H1 (cell line): ENCODE measurements around the gene RAB11FIP3. TPM values are rescaled to one million over a fixed set of nuclear protein-coding genes. Genes with fewer than 3 reads are reported as not detected.

Experiments
- CTCF ChIA-PET: fragments of 300-600 bp; sonication (Branson Sonifier 250); formaldehyde crosslinking; loops from one replicate; lab custom pipeline; 2021; ENCODE audit not compliant: partially characterized antibody; lab: Charles Lee
- POLR2A ChIA-PET: fragments of 300-600 bp; sonication (Branson Sonifier 250); formaldehyde crosslinking; loops from one replicate; lab custom pipeline; 2021; ENCODE audit warnings: inconsistent platforms; ENCODE audit not compliant: partially characterized antibody; lab: Charles Lee
- DNase-seq, 2 experiments: peaks; one replicate each; pipeline versions ENCODE4 v3.0.0 to v3.0.0-alpha.2; 2010 to 2022; ENCODE audit warnings: low spot score in 2 of 2, low read depth in 1 of 2, mixed read lengths in 1 of 2
- FAIRE-seq: peaks from 2 replicates; lab custom pipeline; 2011; peaks lifted over from hg19 to GRCh38; lab: Jason Lieb, UNC
- H2AFZ ChIP-seq: 2 replicates; pipeline ENCODE4 v1.8.1; 2012; ENCODE audit warnings: low read length, inconsistent platforms
- H2AK5ac ChIP-seq: 2 replicates; pipeline ENCODE4 v1.6.1; 2013; ENCODE audit warnings: low read depth, low read length
- H2BK120ac ChIP-seq: replicated peaks from 2 replicates; pipeline ENCODE3; 2013; ENCODE audit warnings: low read depth, low read length, inconsistent platforms
- H2BK12ac ChIP-seq: 2 replicates; pipeline ENCODE4 v1.6.1; 2013; ENCODE audit warnings: low read depth, low read length
- H2BK15ac ChIP-seq: 2 replicates; pipeline ENCODE4 v1.6.1; 2013; ENCODE audit warnings: low read length
- H2BK20ac ChIP-seq: 2 replicates; pipeline ENCODE4 v1.6.1; 2013; ENCODE audit warnings: low read length
- H2BK5ac ChIP-seq: 2 replicates; pipeline ENCODE4 v1.6.1; 2013; ENCODE audit warnings: low read depth, low read length
- H3K14ac ChIP-seq: 2 replicates; pipeline ENCODE4 v1.6.1; 2013; ENCODE audit warnings: inconsistent platforms; ENCODE audit not compliant: insufficient read length
- H3K18ac ChIP-seq: 2 replicates; pipeline ENCODE4 v1.6.1; 2013; ENCODE audit warnings: low read length; ENCODE audit errors: extremely low read depth
- H3K23ac ChIP-seq: 2 replicates; pipeline ENCODE4 v1.6.1; 2013; ENCODE audit warnings: inconsistent platforms; ENCODE audit not compliant: insufficient read length
- H3K23me2 ChIP-seq: 2 replicates; pipeline ENCODE4 v1.6.1; 2013; ENCODE audit warnings: low read depth, low read length
- H3K27ac ChIP-seq: 2 replicates; pipeline ENCODE4 v1.6.1; 2011; ENCODE audit warnings: low read depth, low read length, inconsistent platforms
- H3K27me3 ChIP-seq, 4 experiments: replicated peaks in 1 of 4; 1 replicate in 1 of 4; 2 replicates in 3 of 4; pipeline versions ENCODE4 v1.6.1 to v1.8.1; 2011 to 2013; ENCODE audit warnings: low read length in 3 of 4, mild to moderate bottlenecking in 3 of 4, inconsistent platforms in 2 of 4, mixed read lengths in 2 of 4, moderate library complexity in 1 of 4; ENCODE audit not compliant: control insufficient read depth in 3 of 4, insufficient read depth in 3 of 4; ENCODE audit errors: extremely low read depth in 1 of 4
- H3K36me3 ChIP-seq, 4 experiments: 2 replicates each; pipeline versions ENCODE4 v1.6.1 to v1.8.1; 2011 to 2013; ENCODE audit warnings: mild to moderate bottlenecking in 4 of 4, low read length in 3 of 4, moderate library complexity in 2 of 4, control low read depth in 1 of 4, inconsistent platforms in 1 of 4; ENCODE audit not compliant: insufficient read depth in 4 of 4, control insufficient read depth in 2 of 4
- H3K4ac ChIP-seq: replicated peaks from 2 replicates; pipeline ENCODE3; 2013; ENCODE audit warnings: low read length, low read depth, mixed read lengths, inconsistent platforms; ENCODE audit not compliant: insufficient read length
- H3K4me1 ChIP-seq, 4 experiments: replicated peaks in 1 of 4; 1 replicate in 1 of 4; 2 replicates in 3 of 4; pipeline versions ENCODE4 v1.6.1 to v1.8.1; 2011 to 2013; ENCODE audit warnings: low read length in 3 of 4, inconsistent platforms in 2 of 4, mixed read lengths in 1 of 4; ENCODE audit not compliant: insufficient read depth in 4 of 4, control insufficient read depth in 3 of 4
- H3K4me2 ChIP-seq, 2 experiments: 2 replicates each; pipeline versions ENCODE4 v1.6.1 to v1.8.1; 2011 to 2013; ENCODE audit warnings: low read depth in 2 of 2, low read length in 2 of 2, control low read depth in 1 of 2, inconsistent platforms in 1 of 2, mild to moderate bottlenecking in 1 of 2; ENCODE audit not compliant: insufficient read depth in 1 of 2
- H3K4me3 ChIP-seq, 4 experiments: fragments of 200-600, 300-600 bp in 1 of 4; sonication (generic), shearing (Covaris generic), sonication (Bioruptor Twin) in 1 of 4; 2 replicates each; pipeline versions ENCODE4 v1.5.1 to v1.8.1; 2011 to 2016; ENCODE audit warnings: low read length in 4 of 4, low read depth in 3 of 4, control low read depth in 2 of 4, inconsistent platforms in 2 of 4, mild to moderate bottlenecking in 2 of 4, mixed read lengths in 1 of 4, moderate library complexity in 1 of 4; ENCODE audit not compliant: insufficient read depth in 2 of 4; ENCODE audit errors: extremely low read depth in 1 of 4
- H3K56ac ChIP-seq: replicated peaks from 2 replicates; pipeline ENCODE3; 2013; ENCODE audit warnings: low read depth, mild to moderate bottlenecking, mixed read lengths, low read length, inconsistent platforms; ENCODE audit not compliant: insufficient read length
- H3K79me1 ChIP-seq: 2 replicates; pipeline ENCODE4 v1.6.1; 2013; ENCODE audit warnings: low read depth, low read length, control low read depth
- H3K79me2 ChIP-seq, 2 experiments: 2 replicates each; pipeline versions ENCODE4 v1.6.1 to v1.8.1; 2012 to 2013; ENCODE audit warnings: low read length in 2 of 2, mild to moderate bottlenecking in 2 of 2, inconsistent platforms in 1 of 2; ENCODE audit not compliant: insufficient read depth in 2 of 2, control insufficient read depth in 1 of 2
- H3K9ac ChIP-seq, 4 experiments: replicated peaks in 1 of 4; 1 replicate in 1 of 4; 2 replicates in 3 of 4; pipeline versions ENCODE4 v1.6.1 to v1.8.1; 2011 to 2013; ENCODE audit warnings: low read depth in 3 of 4, low read length in 3 of 4, control low read depth in 2 of 4, mild to moderate bottlenecking in 2 of 4, moderate library complexity in 2 of 4, inconsistent platforms in 1 of 4; ENCODE audit errors: extremely low read depth in 1 of 4
- H3K9me3 ChIP-seq, 2 experiments: 2 replicates each; pipeline versions ENCODE4 v1.6.1 to v1.8.1; 2012 to 2013; ENCODE audit warnings: mild to moderate bottlenecking in 2 of 2, moderate library complexity in 2 of 2, control low read depth in 1 of 2, inconsistent platforms in 1 of 2, low read depth in 1 of 2, low read length in 1 of 2, mixed read lengths in 1 of 2; ENCODE audit not compliant: insufficient read depth in 2 of 2
- H4K20me1 ChIP-seq, 2 experiments: replicated peaks in 1 of 2; 2 replicates each; pipeline versions ENCODE3 to v1.8.1; 2011 to 2013; ENCODE audit warnings: inconsistent platforms in 2 of 2, low read length in 2 of 2, mild to moderate bottlenecking in 1 of 2; ENCODE audit not compliant: insufficient read depth in 2 of 2, control insufficient read depth in 1 of 2
- H4K5ac ChIP-seq: 2 replicates; pipeline ENCODE4 v1.6.1; 2013; ENCODE audit warnings: low read length, low read depth, mixed read lengths, inconsistent platforms; ENCODE audit not compliant: insufficient read length
- H4K8ac ChIP-seq: 2 replicates; pipeline ENCODE4 v1.8.0; 2013; ENCODE audit warnings: mild to moderate bottlenecking, moderate library complexity, low read length, inconsistent platforms; ENCODE audit not compliant: insufficient read depth; ENCODE audit errors: extremely low read depth
- H4K91ac ChIP-seq: replicated peaks from 2 replicates; pipeline ENCODE3; 2013; ENCODE audit warnings: low read length, mixed read lengths, inconsistent platforms; ENCODE audit not compliant: insufficient read length
- BRCA1 ChIP-seq: IDR thresholded peaks from 2 replicates; pipeline ENCODE4 v1.6.1; 2012; ENCODE audit warnings: low read depth, low read length, improper control_type of control experiment
- CEBPB ChIP-seq: IDR thresholded peaks from 2 replicates; pipeline ENCODE4 v1.6.1; 2012; ENCODE audit warnings: low read depth, low read length
- CHD1 ChIP-seq: IDR thresholded peaks from 2 replicates; pipeline ENCODE4 v1.6.1; 2012; ENCODE audit warnings: low read depth, low read length, improper control_type of control experiment
- HDAC6 ChIP-seq: IDR thresholded peaks from one replicate; pipeline ENCODE4 v1.7.1; 2012; ENCODE audit warnings: low read depth, mild to moderate bottlenecking, inconsistent platforms, low read length, moderate library complexity
- KDM4A ChIP-seq: IDR thresholded peaks from one replicate; pipeline ENCODE4 v1.7.1; 2012; ENCODE audit warnings: low read depth, mild to moderate bottlenecking, moderate library complexity, low read length, inconsistent platforms; ENCODE audit not compliant: severe bottlenecking
- KDM5A ChIP-seq: fragments of 200-600 bp; IDR thresholded peaks from 2 replicates; pipeline ENCODE4 v1.7.1; 2012; ENCODE audit warnings: mild to moderate bottlenecking, low read length, inconsistent platforms, mixed read lengths
- POLR2AphosphoS5 ChIP-seq: IDR thresholded peaks from 2 replicates; pipeline ENCODE4 v1.6.1; 2011; ENCODE audit warnings: low read depth, low read length
- POU5F1 ChIP-seq: IDR thresholded peaks from 2 replicates; pipeline ENCODE4 v1.6.1; 2011; ENCODE audit warnings: low read depth, mild to moderate bottlenecking, low read length, moderate library complexity
- RXRA ChIP-seq: IDR thresholded peaks from 2 replicates; pipeline ENCODE4 v1.6.1; 2011; ENCODE audit warnings: low read depth, mild to moderate bottlenecking, low read length, moderate library complexity; ENCODE audit not compliant: insufficient read depth
- SP1 ChIP-seq: IDR thresholded peaks from 2 replicates; pipeline ENCODE4 v1.6.1; 2011; ENCODE audit warnings: low read depth, low read length
- SRF ChIP-seq: IDR thresholded peaks from 2 replicates; pipeline ENCODE4 v1.6.1; 2011; ENCODE audit warnings: mild to moderate bottlenecking, low read depth, low read length, moderate library complexity
- TBP ChIP-seq: IDR thresholded peaks from 2 replicates; pipeline ENCODE4 v1.6.1; 2011; ENCODE audit warnings: low read depth, low read length, improper control_type of control experiment
- WGBS, 2 experiments: shearing (Covaris generic) in 1 of 2; methylation state at CpG; one replicate each; pipeline versions ENCODE4 v1.1.6 to v1.1.7; 2013 to 2015; ENCODE audit warnings: low lambda C conversion rate in 2 of 2, mixed read lengths in 2 of 2, inconsistent platforms in 1 of 2, low coverage in 1 of 2, missing lambda C conversion rate in 1 of 2; ENCODE audit not compliant: insufficient replicate concordance in 2 of 2, insufficient coverage in 1 of 2, insufficient read length in 1 of 2; ENCODE audit errors: extremely low coverage in 1 of 2, missing lambda C conversion rate in 1 of 2; 5-methylcytosine and 5-hydroxymethylcytosine counted together
- polyA plus RNA-seq, 7 experiments: library from polyadenylated mRNA; depleted of rRNA in 3 of 7; stranded (reverse) in 5 of 7; unstranded in 2 of 7; fragments of >200 nt in 5 of 7; fragments of 200-250 nt in 2 of 7; gene quantifications; 1 replicate in 5 of 7; 2 replicates in 1 of 7; 4 replicates in 1 of 7; pipeline versions ENCODE4 v1.2.1 to v1.2.3, GENCODE V29; 2011 to 2013; ENCODE audit warnings: missing spikeins in 2 of 7, mixed read lengths in 2 of 7
- total RNA-seq: library from RNA; stranded (reverse); fragmentation: NEBNext Ultra II Directional; extraction: Animal tissue kit (Norgen Biotek cat#: 25700); gene quantifications from 2 replicates; pipeline ENCODE4 v1.2.1, GENCODE V29; 2021

RAB11FIP3 gene
- total and polyA plus RNA-seq, 2 of the 8 experiments (the other 6 are each of a cell fraction or from before 2014, with no cell fraction given) = 9.3 to 35.2 TPM

DNA sequence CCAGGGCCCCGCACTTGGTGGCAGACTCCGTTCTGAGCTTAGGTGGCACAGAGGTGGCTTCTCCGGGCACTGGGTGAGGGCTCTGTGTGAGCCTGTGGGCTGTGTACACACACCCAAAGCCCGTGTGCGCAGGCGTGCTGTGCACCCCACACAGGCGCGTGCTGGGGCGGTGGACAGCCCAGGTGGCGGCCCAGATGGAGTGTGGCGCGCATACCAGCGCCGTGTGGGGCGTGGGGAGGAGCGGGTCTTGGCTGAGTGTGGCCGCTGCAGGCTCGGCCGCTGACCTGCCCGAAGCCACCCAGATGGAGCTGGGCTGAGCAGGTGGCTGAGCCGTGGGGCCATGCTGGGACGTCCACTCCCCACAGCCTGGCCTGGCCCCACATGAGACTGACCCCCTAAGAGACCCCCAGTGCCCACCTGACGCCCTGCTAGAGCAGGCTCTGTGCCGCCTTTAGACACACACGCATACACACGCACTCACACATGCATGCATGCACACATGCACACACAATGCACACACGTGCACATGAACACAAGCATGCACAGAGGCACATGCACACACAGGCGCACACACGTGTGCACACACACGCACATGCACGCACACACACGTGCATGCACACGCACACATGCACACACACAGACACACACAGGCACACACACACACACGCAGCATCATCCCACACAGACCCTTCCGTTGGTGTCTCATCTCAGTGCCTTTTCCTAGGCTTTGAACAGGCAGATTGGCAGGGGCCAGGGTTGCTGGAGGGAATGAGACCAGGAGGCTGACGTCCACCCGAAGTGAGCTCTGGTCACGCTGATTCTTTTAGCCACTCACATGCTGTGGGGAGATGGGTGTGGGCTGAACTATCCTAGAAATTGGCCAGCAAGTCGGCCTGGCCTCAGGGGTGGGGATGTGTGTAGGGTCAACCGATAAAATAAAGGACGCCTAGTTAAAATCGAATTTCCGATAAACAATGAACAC lies 136.8 kb downstream of the RAB11FIP3 start:
- Histone ChIP-seq H3K23ac (no peak overlapping the region), H3K36me3 (no peaks in the 10 kb centered on the region; a peak in 1 of 8 replicates), H3K4me2 (no peak overlapping the region), H2BK120ac (no peak overlapping the region), H2BK20ac (no peak overlapping the region), H3K23me2 (peaks cover 9% of the 10 kb centered on the region), H3K18ac (no peak overlapping the region), H3K79me1 (no peaks in the 10 kb centered on the region; the same call in 1 of the 2 replicates), H3K56ac (no peak overlapping the region), H3K4me1 (peaks cover 0 to 27% (median 13%) of the 10 kb centered on the region in 4 experiments; a peak in 4 of 7 replicates), H3K27ac (no peak overlapping the region), H3K4me3 (no peak overlapping the region), H2AK5ac (peak overlapping the region; percentile 100), H3K9me3 (no peaks in the 10 kb centered on the region), H3K79me2 (no peaks in the 10 kb centered on the region), H2BK5ac (0 out of 2 replicates have a peak overlapping the region, but pooled peaks have one; percentile 30), H4K20me1 (peaks cover 0 to 3% of the 10 kb centered on the region in 2 experiments), H3K14ac (no peak overlapping the region), H4K91ac (peak overlapping the region; percentile 81), H3K27me3 (peaks cover 22 to 40% (median 32%) of the 10 kb centered on the region in 4 experiments; a peak in 6 of 7 replicates), H3K9ac (no peak overlapping the region; a peak in 1 of 7 replicates), H2BK12ac (peak overlapping the region; percentile 95; the same call in 1 of the 2 replicates), H4K5ac (no peak overlapping the region), H3K4ac (peak overlapping the region; percentile 78), H2AFZ (no peak overlapping the region), H2BK15ac (peak overlapping the region; percentile 98), H4K8ac (0 out of 2 replicates have a peak overlapping the region, but pooled peaks have one; percentile 14)
- ChIA-PET CTCF (interaction anchor here (0.7 to 1.4 kb wide), 4 partner anchors 23 to 170 kb away, joined by 3 read pairs; no protein-coding TSS in a partner anchor), POLR2A (interaction anchor here (1.5 kb wide), 1 partner anchor 23 kb away, joined by 3 read pairs; no protein-coding TSS in a partner anchor)
- DNase-seq = no peak
- FAIRE-seq = no peak
- 88% methylated on average over 43 of the region's 43 CpGs; no CpG with 5 or more reads in 1 of the 2 experiments for WGBS, 2 experiments
- no peak for TF ChIP-seq RXRA
- TF ChIP-seq KDM4A = no peak
- TF ChIP-seq CEBPB = no peak
- no peak for TF ChIP-seq HDAC6
- no peak for TF ChIP-seq SP1
- no peak for TF ChIP-seq TBP
- no peak for TF ChIP-seq CHD1
- no peak for TF ChIP-seq SRF
- TF ChIP-seq POLR2AphosphoS5 = no peak
- TF ChIP-seq POU5F1 = no peak
- no peak for TF ChIP-seq BRCA1
- no peak for TF ChIP-seq KDM5A
